Effector memory CD8-positive, alpha-beta T cell (primary cell): ENCODE results near the gene TSPOAP1.
A peak's percentile ranks its signal among the peaks of the same experiment; 100 is the strongest.

Experiments
- ATAC-seq: fragments of 150-1000 bp; cut with Tn5 transposase; replicated peaks from 2 replicates; pipeline ENCODE4 v1.10.0; 2021; ENCODE audit warnings: mild to moderate bottlenecking, moderate library complexity
- DNase-seq, 3 experiments: peaks; one replicate each; pipeline ENCODE4 v3.0.0; 2021
- H3K27ac Mint-ChIP-seq, 2 donors: one replicate each; pipeline ENCODE4 v1.8.0; 2022; ENCODE audit warnings: mild to moderate bottlenecking in 2 of 2, mixed read lengths in 2 of 2, moderate library complexity in 2 of 2
- H3K27me3 Mint-ChIP-seq, 2 donors: one replicate each; pipeline ENCODE4 v1.8.0; 2022; ENCODE audit warnings: mixed read lengths in 2 of 2
- H3K36me3 Mint-ChIP-seq: one replicate; pipeline ENCODE4 v1.8.0; 2022; ENCODE audit warnings: mild to moderate bottlenecking, moderate library complexity, mixed read lengths; ENCODE audit not compliant: insufficient read depth
- H3K4me1 Mint-ChIP-seq, 2 donors: one replicate each; pipeline ENCODE4 v1.8.0; 2022; ENCODE audit warnings: low read depth in 2 of 2, mixed read lengths in 2 of 2
- H3K4me3 Mint-ChIP-seq, 2 donors: one replicate each; pipeline ENCODE4 v1.8.0; 2022; ENCODE audit warnings: mild to moderate bottlenecking in 2 of 2, mixed read lengths in 2 of 2, moderate library complexity in 2 of 2
- H3K9me3 Mint-ChIP-seq, 2 donors: one replicate each; pipeline ENCODE4 v1.8.0; 2022; ENCODE audit warnings: mixed read lengths in 2 of 2

TSPOAP1 gene

DNA sequence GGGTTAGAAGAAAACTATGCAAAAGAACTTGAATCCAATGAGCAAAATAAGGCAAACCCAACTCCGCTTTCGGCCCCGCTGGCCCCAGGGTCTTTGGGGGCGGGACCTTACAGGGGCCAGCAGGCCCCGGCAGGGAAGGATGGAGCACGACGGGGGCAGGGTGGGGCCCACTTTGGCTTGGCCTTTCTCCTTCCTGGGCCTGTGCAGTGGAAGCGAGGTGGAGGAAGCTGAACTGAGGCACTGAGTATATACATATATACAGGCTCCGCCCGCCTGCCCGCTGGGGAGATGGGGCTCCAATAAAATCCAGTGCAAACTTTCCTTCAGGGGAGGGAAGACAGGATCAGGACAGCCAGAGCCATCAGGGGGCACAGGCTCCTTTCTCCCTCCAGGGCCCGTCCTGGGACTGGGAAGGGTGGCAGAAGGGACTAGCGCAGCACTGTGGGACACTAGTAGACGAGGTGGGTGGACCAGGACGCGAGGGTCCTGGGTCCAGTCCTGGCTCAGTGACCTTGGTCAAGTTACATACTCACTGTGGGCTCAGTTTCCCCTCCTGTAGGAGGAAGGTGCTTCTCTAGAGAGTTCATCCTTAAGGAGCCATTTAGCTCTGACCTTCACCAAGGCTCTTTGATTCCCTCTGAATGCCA, 27.0 kb downstream of the TSPOAP1 start:
- peaks cover 10% of the 10 kb centered on the region for H3K36me3 Mint-ChIP-seq
- H3K27ac Mint-ChIP-seq: no peak overlapping the region
- H3K4me1 Mint-ChIP-seq: peaks cover 9 to 12% of the 10 kb centered on the region in 2 donors
- DNase-seq: no peak
- H3K4me3 Mint-ChIP-seq: no peak overlapping the region
- no peak for ATAC-seq
- H3K27me3 Mint-ChIP-seq: no peaks in the 10 kb centered on the region
- H3K9me3 Mint-ChIP-seq: no peaks in the 10 kb centered on the region

DNA sequence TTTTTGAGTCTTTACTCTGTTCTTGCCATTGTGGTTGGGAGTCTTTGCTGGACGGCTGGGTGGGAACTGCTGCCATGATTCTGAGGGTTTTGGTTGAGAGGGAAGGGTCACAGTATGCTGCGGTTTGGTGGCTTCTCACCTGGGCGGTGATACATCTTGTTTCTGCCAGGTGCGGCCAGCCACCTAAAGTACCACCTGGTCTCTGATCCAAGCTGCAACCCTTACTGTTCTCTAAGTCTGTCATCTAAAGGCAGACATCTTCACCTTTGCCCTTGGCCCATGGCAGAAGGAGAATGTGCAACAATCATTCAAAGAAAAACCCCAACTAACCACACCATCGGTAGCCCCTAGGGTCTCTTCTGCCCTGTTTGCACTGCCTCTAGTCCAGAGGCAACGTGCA, 28.3 kb downstream of the TSPOAP1 start:
- no peaks in the 10 kb centered on the region for H3K9me3 Mint-ChIP-seq
- DNase-seq (no peak), ATAC-seq (no peak)
- H3K36me3 Mint-ChIP-seq: peaks cover 7% of the 10 kb centered on the region
- no peaks in the 10 kb centered on the region for H3K27me3 Mint-ChIP-seq
- H3K4me1 Mint-ChIP-seq: peaks cover 9 to 12% of the 10 kb centered on the region in 2 donors
- peak overlapping the region in 1 of 2 donors; percentile 88 for H3K27ac Mint-ChIP-seq
- no peak overlapping the region for H3K4me3 Mint-ChIP-seq

DNA sequence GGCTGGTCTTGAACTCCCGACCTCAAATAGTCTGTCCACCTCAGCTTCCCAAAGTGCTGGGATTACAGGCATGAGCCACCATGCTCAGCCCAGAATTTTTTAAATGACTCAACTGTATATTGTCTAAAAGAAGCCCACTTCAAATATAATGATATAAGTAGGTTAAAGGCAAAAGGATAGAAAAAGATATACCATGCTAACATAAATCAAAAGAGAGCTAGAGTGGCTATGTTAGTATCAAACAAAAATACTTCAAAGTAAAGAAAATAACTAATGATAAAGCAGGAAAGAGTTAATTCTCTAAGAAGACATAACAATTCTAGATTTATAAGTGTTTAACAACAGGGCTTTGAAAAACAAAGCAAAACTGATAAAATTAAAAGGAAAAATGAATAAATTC, 34.6 kb downstream of the TSPOAP1 start:
- H3K4me3 Mint-ChIP-seq: no peak overlapping the region
- H3K27ac Mint-ChIP-seq: no peak overlapping the region
- H3K9me3 Mint-ChIP-seq: no peaks in the 10 kb centered on the region
- no peaks in the 10 kb centered on the region for H3K4me1 Mint-ChIP-seq
- H3K27me3 Mint-ChIP-seq: peaks cover 27 to 29% of the 10 kb centered on the region in 2 donors
- no peak for DNase-seq
- no peaks in the 10 kb centered on the region for H3K36me3 Mint-ChIP-seq
- no peak for ATAC-seq

DNA sequence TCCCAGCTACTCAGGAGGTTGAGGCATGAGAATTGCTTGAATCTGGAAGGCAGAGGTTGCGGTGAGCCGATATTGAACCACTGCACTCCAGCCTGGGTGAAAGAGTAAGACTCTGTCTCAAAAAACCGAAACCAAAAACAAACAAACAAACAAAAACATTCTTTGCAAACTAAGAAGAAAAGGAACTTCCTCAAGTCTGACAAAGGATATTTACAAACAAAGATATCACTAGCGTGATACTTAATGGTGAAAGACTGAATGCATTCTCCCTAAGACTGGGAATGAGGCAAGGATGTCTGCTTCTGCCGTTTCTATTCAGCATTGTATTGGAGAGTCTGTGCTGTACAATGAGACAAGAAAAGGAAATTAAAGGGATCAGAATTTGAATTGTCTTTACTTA, 37.3 kb downstream of the TSPOAP1 start:
- no peak overlapping the region for H3K4me3 Mint-ChIP-seq
- H3K36me3 Mint-ChIP-seq: no peaks in the 10 kb centered on the region
- DNase-seq: no peak
- ATAC-seq: no peak
- H3K27me3 Mint-ChIP-seq: peaks cover 44 to 46% of the 10 kb centered on the region in 2 donors
- H3K9me3 Mint-ChIP-seq: no peaks in the 10 kb centered on the region
- no peak overlapping the region for H3K27ac Mint-ChIP-seq
- no peaks in the 10 kb centered on the region for H3K4me1 Mint-ChIP-seq

DNA sequence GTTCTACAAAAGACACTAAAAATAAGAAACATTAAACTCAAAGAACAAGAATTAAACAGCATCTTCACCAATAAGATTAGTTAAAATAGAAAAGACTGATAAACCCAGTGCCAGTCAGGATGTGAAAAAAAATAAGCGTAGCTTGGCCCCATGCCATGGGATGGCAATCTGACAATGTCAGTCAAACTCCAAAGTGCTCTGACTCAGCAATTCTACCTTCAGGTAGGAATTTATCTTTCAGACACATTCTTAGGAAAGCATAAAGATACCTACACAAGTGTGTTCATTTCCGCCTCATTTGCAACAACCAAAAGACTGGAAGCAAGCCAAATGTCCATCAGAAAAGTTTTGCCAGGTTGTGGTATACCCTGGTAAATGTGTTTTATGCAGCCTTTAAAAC, 38.7 kb downstream of the TSPOAP1 start:
- Mint-ChIP-seq H3K27ac (no peak overlapping the region), H3K4me1 (no peaks in the 10 kb centered on the region), H3K4me3 (no peak overlapping the region), H3K36me3 (no peaks in the 10 kb centered on the region), H3K9me3 (no peaks in the 10 kb centered on the region), H3K27me3 (peaks cover 44 to 47% of the 10 kb centered on the region in 2 donors)
- no peak for DNase-seq
- no peak for ATAC-seq

DNA sequence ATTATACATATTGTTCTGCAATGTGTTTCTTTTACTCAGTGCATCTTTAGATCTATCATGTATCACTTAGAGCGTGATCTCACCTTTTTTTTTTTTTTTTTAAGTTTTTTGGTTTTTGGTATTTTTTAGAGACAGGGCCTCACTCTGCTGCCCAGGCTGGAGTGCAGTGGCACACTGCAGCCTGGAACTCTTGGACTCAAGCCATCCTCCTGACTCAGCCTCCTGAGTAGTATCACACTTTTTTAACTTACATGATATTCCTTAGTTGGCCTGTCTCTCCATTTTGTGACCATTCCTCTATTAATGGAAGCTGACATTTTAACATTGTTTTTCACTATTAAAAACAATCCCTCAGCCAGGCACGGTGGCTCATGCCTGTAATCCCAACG, 43.2 kb downstream of the TSPOAP1 start:
- H3K27me3 Mint-ChIP-seq: peaks cover 24 to 52% of the 10 kb centered on the region in 2 donors
- H3K9me3 Mint-ChIP-seq: no peaks in the 10 kb centered on the region
- DNase-seq (no peak), ATAC-seq (no peak)
- no peak overlapping the region for H3K4me3 Mint-ChIP-seq
- no peak overlapping the region for H3K27ac Mint-ChIP-seq
- H3K36me3 Mint-ChIP-seq: no peaks in the 10 kb centered on the region
- H3K4me1 Mint-ChIP-seq: no peaks in the 10 kb centered on the region

DNA sequence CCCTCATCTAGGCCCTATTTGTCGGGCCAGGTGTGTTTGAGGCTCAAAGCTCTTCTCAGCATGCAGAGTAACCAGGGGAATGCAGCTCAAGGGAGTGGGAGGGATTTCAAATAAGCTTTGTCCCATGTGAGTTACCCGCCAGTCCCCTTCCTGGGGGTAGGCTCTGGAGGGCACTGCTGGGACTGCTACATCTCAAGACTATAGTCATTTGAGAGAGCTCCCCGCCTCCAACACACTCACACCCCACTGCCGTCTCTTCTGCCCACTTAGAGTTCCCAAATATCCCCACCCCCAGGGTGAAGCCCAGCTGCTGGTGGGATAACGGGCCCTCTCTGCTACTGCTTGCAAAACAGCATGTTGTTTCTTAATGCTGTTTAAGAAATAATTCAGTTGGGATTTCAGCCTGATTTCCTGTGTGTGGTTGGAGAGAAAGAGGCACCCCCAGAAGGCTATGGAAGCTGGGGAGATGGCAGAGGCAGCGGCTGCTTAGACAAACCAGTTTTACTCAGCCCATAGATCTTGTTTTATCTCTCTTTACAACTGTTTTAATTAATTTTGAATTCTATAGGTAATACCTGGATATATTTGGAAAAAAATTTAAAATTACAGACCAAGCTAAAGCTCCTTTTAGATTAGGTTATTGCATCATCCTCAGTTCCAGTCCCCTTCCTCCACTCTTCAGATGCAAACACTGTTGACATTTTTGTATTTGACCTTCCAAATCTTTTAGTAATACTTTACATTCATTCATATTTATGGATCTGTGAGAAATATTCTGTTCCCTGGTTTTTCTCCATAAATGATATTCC, 43.8 kb downstream of the TSPOAP1 start:
- H3K9me3 Mint-ChIP-seq: no peaks in the 10 kb centered on the region
- H3K36me3 Mint-ChIP-seq: no peaks in the 10 kb centered on the region
- H3K4me3 Mint-ChIP-seq: no peak overlapping the region
- no peak for DNase-seq
- H3K4me1 Mint-ChIP-seq: peaks cover 0 to 2% of the 10 kb centered on the region in 2 donors
- no peak overlapping the region for H3K27ac Mint-ChIP-seq
- H3K27me3 Mint-ChIP-seq: peaks cover 18 to 52% of the 10 kb centered on the region in 2 donors
- no peak for ATAC-seq

DNA sequence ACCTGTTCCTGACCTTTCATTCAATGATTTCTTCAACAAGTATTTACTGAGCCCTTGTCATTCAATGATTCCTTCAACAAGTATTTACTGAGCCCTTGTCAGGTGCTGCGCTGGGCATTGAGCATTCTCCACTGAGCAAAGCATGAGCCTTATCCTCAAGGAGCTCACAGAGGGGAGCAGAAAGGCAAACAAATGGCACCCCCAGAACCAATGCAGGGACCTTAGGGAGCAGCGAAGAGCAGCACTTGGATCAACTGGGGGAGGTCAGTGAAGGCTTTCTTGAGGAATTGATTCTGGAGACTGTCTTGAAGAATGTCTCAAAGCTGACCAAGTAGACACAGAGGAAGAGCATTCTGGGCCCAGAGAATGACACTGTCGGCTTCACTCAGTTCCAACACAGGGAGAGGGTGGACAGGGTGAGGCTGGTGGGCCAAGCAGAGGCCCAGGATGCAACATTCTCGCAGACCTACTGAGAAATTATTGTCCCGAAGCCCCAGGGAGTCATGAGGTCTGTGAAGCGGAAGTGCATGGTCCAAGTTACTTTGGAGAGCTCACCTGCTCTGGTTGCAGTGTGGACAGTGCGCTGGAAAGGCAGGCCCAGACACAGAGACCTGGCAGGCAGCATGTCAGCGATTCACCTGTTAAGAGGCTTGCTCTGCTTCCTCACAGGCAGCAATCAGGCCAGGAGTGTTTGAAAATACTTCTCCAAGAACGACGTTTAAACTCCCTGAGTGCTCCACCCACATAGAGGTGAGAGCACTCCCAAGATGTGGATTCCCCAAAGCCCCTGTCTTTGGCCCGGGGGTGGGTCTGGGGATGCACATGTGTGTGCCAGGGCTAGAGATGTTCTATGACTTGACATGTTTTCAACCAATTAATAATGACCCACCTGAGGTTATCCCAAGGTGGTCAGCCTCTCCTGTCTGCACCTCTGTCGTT, 44.7 kb downstream of the TSPOAP1 start:
- no peak for DNase-seq
- no peaks in the 10 kb centered on the region for H3K36me3 Mint-ChIP-seq

DNA sequence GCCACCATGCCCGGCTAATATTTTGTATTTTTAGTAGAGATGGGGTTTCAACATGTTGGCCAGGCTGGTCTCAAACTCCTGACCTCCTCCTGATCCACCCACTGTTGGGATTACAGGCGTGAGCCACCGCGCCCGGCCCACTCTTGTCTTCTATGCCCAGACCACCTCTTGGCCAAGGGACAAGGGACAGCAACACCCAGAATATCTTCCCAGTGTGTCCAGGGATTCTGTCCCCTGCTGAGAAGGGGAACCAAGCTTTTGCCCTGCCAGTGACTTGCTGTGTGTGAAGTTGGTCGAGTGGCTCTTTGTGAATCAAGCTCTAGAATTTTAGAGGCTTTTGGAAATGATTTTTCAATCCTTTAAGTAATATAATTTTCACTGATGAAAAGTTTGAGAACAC, 46.2 kb downstream of the TSPOAP1 start:
- Mint-ChIP-seq H3K27me3 (peaks cover 13 to 60% of the 10 kb centered on the region in 2 donors), H3K27ac (no peak overlapping the region), H3K4me3 (no peak overlapping the region), H3K36me3 (peaks cover 4% of the 10 kb centered on the region), H3K9me3 (no peaks in the 10 kb centered on the region), H3K4me1 (peaks cover 2 to 6% of the 10 kb centered on the region in 2 donors)
- ATAC-seq (no peak), DNase-seq (no peak)

More for the DNA sequence above, 44.7 kb downstream of the TSPOAP1 start:
- Mint-ChIP-seq H3K27me3 (peaks cover 16 to 58% of the 10 kb centered on the region in 2 donors), H3K9me3 (no peaks in the 10 kb centered on the region), H3K27ac (no peak overlapping the region), H3K4me1 (peaks cover 0 to 6% of the 10 kb centered on the region in 2 donors), H3K4me3 (no peak overlapping the region)
- ATAC-seq: no peak

DNA sequence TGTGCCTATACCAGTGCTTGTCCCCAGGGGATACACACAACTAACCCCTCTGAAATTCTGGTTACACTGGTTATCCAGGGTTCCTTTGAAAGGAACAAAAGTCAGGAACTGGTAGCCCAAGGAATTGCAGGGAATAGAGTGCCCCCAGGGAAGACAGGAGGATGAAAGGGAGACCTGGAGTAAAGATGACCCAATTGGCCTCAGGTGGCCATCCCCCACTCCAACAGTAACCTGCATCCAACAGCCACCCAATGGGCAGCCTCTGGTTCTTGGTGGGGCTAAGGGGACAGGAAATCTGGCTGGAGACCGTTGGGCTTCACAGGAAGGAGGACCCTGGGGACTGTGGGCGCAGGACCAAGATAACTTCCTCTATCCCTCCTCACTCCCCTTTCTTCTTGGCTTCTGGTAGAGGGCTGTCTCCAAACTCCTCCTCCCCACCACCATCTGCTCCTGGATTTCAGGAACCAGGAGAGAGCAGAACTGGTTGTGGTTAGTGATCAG, 47.0 kb downstream of the TSPOAP1 start:
- peaks cover 2 to 6% of the 10 kb centered on the region in 2 donors for H3K4me1 Mint-ChIP-seq
- no peaks in the 10 kb centered on the region for H3K9me3 Mint-ChIP-seq
- DNase-seq: no peak
- H3K4me3 Mint-ChIP-seq: no peak overlapping the region
- peaks cover 4% of the 10 kb centered on the region for H3K36me3 Mint-ChIP-seq
- ATAC-seq: no peak
- H3K27ac Mint-ChIP-seq: no peak overlapping the region
- H3K27me3 Mint-ChIP-seq: peaks cover 12 to 57% of the 10 kb centered on the region in 2 donors

DNA sequence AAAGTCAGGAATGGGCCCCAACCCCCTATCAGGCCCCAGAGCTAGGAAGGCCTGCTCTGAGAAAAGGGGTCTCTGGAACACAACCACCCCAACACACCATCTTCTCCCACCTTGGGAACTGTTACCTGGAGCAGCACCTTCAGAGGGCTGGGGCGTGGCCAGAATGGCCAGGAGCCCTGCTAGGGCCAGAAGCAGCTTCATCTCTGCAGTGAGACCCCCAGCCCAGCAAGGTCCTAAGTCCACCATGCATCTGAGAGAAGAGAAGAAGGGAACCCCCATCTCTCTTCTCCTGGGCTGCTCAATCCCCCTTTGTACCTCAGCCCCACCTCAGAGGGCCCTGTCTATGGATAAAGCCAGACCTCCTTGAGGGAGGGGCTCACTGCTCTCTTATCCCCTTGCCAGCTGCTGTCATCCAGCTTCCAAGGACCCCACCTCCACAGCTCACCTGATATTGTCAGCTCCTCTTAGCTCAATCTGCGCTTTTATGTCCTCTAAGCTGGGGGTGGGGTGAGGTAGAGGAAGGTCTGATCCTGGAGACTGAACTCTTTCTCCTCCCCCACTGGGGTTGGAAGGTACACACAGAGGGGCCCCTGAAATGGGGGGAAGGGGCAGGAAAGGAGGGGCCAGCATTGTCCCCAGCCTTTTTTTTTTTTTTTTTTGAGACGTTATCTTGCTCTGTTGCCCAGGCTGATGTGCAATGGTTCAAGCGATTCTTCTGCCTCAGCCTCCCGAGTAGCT, 47.9 kb downstream of the TSPOAP1 start, which contains the start of gene MPO:
MPO (minus strand) TSS at position 456 of the 738 bp plus-strand sequence; CDS start at position 279, 177 bp downstream.
- peaks cover 2 to 6% of the 10 kb centered on the region in 2 donors for H3K4me1 Mint-ChIP-seq
- H3K36me3 Mint-ChIP-seq: peaks cover 4% of the 10 kb centered on the region
- H3K27ac Mint-ChIP-seq: no peak within 1 kb of the TSS
- peaks cover 17 to 65% of the 10 kb centered on the region in 2 donors for H3K27me3 Mint-ChIP-seq
- no peaks in the 10 kb centered on the region for H3K9me3 Mint-ChIP-seq
- no peak for DNase-seq
- no peak for ATAC-seq
- H3K4me3 Mint-ChIP-seq: no peak within 1 kb of the TSS

DNA sequence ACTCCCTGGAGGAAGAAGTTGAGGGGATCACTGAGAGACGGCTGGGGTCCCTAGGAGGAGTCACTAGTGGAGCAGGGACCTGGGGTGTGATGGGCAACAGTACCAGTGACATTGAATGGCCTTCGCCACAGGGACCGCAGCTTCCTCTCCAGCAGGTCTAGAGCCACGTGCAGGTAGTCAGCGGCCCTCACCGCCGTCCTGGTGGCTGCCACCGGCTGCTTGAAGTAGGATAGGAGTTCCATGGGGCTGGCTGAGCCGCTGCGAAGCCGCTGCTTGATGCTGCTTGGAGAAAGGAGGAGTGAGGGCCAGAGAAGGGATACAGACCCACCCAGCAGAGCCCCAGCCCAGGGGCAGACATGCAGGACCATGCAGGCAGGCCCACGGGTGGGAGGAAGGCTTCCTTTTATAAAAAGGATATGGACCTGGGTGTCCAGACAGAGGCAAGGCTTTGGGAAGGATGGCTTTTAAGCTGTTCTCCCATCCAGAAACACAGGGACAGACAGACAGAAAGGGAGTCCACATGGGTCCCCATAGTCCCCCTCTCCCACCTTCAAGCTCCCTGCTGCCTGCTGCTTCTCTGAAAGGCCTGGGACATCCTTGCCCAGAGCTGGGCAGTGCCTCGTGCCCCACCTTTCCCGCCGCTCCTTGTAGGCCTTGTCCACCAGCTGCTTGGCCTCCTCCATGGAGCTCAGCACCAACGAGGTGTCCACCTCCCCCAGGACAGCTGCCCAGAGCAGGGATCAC, 48.7 kb downstream of the TSPOAP1 start:
- Mint-ChIP-seq H3K36me3 (peaks cover 4% of the 10 kb centered on the region), H3K27ac (no peak overlapping the region), H3K4me3 (no peak overlapping the region), H3K9me3 (no peaks in the 10 kb centered on the region), H3K4me1 (peaks cover 2 to 6% of the 10 kb centered on the region in 2 donors), H3K27me3 (peaks cover 17 to 67% of the 10 kb centered on the region in 2 donors)
- ATAC-seq (peak; percentile 51), DNase-seq (no peak)
